SHP77 treated with DMSO at 0.1 percent for 48 hours (cell line): ENCODE measurements around the gene AP2B1.
A peak's percentile ranks its signal among the peaks of the same experiment; 100 is the strongest.
"Not testable (repeated sequence)": the region's sequence is repeated elsewhere in the genome, so short reads cannot be mapped to it uniquely, and the experiment has no call there.

Experiments
- DNase-seq: peaks from one replicate; lab custom pipeline; 2025; lab: John Stamatoyannopoulos, UW

AP2B1 gene

DNA sequence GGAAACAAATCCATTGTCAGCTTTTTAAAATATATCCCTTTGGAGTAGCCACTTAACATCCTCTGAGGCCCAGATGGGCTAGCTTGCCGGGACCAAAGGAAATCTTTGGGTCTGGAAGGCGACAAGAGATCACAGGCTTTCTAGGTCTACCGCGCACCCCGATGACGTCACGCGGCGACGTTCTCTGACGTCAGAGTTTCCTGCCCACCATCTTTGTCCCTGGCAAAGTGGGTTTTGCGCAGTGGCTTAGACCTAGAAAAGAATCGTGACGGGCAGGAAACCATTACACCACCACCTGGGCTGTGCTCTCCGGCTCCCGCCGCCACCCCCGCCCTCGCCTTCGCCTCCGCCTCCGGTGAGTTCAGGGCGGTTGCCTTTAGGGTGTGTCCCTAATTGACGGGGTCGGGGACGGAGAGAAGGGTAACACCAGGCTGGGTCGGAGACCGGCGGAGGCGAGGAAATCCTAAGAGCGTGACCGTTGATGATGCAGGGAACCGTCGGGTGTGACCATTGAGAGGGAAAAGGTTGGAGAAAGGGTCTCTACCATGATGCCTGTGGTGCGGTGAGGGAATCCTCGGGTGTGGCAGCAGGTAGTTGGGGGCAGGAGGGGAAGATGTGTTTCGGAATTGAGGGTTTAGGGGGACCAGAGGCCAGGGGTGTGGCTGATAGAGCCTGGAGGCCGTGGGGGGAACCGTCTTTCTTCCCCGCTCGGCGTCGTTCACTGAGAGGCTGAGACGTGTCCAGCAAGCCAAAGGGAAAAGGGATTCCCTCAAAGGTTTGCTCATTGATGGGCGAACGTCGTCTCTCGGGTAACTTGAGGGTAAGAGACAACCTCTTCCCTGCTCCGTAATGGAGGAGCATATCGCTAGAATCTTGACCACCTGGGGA, at the start of gene AP2B1:
AP2B1 (plus strand) TSS at position 249 of the 888 bp plus-strand sequence. CDS start 6,709 bp downstream, outside the sequence.
- peak; percentile 89 for DNase-seq

DNA sequence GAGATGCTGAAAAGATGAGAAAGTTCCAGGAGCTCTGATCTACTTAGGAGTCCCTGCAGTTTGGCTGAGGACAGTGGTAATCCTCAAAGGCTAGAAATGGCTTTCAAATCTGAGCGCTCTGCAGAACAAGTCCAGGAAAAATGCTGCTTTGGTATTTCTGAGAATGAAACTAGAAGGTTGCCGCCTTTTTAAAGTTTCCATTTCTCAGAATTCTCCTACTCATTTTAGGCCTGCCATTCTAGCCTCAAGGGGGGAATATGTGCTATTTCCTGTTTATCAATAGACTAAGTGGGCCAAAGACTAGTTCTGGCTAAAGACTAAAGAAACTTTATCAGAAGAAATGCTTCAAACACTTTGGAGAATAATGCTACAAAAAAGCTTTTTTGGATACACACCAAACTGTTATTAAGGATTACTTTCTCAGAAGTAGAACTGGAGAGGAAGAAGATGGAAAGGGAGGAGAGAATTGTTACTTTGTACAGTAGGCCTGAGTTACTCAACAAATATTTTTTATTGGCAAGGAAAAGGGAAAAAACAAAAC, 49.5 kb upstream of the AP2B1 start, which contains the start of gene SLFN12L:
SLFN12L (minus strand) TSS at position 78 of the 541 bp plus-strand sequence. CDS start 15,314 bp downstream, outside the sequence.
- no peak for DNase-seq

DNA sequence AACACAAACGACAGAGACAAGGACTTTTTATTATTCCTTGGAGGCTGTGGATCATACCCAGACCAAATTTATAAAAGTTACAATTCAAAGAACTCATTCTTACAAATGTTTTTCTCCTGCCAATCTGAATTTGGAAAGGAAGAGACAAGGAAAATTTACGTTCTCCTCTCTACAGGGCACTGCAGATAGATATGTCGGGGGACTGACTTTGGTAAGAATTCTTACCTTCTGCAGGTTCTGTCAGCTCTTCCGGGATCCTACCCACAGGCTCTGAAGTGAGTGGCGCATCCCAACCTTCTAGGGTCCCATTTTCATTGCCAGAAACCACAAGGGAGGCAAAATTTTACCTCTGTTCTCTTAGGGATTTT, 47.5 kb upstream of the AP2B1 start:
- DNase-seq: no peak

DNA sequence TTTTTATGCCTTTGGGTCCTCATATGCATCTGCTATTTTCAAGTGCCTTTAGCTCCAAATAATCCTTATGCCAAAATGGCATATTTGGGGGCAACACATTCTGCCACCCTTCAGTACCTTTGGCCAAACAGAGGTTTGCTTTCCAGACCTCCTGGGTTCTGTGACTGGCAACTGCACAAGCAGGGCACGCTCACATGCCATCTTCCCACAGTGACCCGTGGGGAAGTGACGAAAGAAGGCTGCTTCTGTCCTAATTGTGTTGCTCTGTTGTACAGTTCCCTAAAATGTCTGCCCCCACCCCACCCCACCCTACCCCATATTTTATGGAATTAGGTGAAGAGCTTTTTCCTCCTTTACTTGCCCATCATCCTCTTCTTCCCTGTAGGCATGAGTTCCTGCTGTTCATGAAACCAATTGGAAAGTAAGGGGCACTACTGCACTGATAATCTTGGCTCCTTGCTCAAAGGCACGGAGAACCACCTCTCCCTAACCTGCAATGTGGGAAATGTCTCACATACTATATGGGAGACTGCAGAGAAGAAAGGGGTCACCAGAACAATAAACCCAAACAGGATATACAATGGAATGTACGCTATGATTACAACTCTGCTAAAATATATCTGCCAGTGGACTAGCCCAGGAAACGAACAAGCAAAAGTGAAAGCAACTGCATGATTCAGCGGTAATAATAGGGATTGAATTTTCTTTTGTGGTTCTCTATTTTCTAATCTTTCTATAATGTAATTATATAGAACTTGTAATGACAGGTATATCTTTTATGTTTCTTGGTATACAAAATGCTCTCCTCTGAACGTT, 46.3 kb upstream of the AP2B1 start:
- no peak for DNase-seq

GRCh38 chr17:35541434-35541833, 45.7 kb upstream of the AP2B1 start:
- DNase-seq: no peak

DNA sequence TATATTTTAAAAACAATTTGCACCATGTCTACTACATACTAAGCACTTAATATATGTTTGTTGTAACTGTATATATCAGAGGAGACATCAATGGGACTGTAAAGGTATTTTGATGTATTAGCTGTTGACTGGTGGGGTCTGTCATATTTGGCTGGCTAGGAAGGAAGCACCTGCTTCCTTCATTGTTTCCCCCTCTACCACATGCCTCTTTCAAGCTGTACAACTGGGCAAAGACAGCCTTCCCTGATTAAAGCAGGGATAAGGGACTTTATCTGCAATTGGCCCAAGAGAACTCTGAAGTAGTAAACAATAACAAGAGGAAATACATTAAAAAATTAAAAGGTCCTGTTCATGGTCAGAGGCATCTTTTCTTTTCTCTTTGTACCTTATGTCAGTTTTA, 44.1 kb upstream of the AP2B1 start:
- no peak for DNase-seq

DNA sequence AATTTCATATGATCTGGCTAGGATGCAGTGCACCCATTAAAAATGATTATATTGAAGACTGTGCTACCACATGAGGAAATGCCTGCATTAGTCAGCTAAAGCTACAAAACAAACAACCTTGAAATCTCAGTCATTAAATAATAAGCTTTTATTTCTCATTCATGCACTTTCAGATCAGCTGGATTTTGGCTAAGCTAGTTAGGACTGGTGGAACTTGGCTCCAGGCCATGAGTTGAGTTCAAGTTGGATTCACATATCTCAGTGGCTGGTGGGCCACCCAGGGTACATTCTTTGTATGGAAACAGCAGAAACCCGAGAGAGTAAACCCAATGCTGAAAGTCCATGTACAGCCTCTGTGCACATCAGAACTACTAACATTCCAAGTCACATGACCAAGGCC, 43.3 kb upstream of the AP2B1 start:
- no peak for DNase-seq

DNA sequence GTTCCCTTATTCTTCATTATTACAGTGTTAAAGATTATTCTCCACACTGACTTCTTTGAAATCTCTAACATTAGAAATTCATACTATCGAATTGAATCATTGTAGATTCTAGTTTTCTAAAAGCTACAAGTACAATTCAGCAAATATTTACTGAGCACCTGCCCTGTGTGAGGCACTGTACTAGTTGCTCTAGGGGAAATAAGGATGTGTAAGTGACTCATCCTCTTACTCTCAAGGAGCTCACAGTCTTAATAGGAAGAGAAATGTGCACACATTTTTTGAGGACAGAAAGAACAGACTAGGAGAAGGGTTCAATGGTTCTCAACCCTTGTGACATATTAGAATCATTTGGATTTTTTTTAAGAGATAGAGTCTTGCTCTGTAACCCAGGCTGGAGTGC, 42.0 kb upstream of the AP2B1 start:
- DNase-seq: no peak

- no peak for DNase-seq
Observed at GRCh38 chr17:35546487-35546886, 40.6 kb upstream of the AP2B1 start.

DNA sequence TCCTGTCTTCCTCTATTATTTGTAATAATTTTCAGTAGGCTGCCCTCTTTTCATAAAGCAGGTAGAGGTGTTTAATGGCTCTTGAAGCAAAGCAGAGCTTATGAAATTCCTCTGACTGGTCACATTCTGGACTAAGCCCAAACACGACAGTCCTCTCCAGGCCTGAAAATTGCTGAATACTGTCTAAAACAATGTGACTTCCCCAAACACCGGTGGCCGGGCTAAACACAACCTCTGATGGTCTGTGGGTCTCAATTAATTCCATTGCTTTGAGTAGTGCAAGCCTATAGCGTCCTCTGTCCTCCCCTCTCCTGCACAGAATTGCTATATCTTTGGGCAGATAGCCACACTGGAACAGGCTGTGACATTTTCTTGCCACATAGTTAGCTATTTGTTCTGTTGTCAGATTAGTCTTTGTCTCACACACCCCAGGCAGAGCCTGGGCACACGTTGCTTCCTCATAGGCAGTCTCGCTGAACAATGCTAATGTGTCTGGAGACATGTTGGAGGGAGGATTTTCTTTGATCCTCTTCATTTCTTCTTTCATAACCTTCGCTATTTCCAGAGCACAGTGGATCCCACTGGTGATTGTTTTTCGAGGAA, 38.8 kb upstream of the AP2B1 start:
- DNase-seq: no peak

GRCh38 chr17:35548978-35549377, 38.1 kb upstream of the AP2B1 start:
- DNase-seq: no peak

DNA sequence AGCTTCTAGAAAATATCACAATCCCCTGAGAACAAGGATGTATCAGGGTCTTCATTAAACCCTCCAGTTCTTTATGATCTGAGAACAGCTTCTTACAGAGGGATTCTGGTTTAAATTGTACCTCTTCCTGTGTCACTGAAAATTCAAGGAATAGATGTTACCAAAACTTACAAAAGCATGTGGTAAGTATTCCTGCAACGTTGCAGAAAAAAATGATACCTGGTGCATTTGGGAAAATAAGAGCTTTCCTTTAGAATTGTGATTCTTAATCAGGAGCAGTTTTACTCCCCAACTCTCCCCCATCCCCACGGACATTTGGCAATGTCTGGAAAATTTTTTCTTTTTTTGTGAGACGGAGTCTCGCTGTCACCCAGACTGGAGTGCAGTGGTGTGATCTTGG, 33.8 kb upstream of the AP2B1 start:
- no peak for DNase-seq

- no peak for DNase-seq
Observed at GRCh38 chr17:35554668-35555067, 32.5 kb upstream of the AP2B1 start.

DNA sequence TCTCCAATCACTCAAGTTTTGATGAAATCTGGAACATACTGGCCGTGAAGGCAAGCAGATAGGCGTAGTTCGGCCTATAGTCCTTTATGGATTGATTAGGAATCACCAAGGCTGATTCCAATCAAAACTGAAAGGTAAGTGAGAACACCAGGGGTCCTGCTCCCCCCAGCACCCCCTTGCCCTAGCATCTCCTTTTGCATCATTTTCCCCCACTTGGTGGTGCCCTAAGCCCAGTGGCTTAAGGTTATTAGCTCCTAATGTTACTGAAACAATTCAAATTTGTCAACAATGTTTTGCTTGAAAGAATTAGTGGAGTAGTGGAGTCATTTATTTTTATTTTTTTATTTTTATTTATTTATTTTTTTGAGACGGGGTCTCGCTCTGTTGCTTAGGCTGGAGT, 31.4 kb upstream of the AP2B1 start:
- no peak for DNase-seq

DNA sequence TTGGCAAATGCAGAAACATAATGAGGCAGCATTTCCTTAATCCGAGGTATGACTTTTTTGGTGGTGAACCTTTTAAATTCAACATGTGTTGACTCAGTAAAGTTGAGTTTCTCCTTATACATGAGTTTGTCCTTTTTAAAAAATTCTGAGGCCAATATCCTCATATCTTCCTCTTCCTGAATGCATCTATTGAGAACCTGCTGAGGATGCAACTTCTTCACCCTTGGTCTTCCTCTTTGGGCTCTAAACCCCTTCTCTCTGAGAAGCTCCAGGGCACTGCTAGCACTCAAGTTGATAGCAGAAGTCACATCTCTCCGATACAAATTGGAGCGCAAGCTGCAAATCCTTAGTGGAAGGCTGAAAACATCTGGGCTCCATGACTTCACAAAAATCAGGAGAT, 29.8 kb upstream of the AP2B1 start:
- no peak for DNase-seq

GRCh38 chr17:35559495-35560210, 27.5 kb upstream of the AP2B1 start:
- no peak for DNase-seq

GRCh38 chr17:35560703-35561102, 26.4 kb upstream of the AP2B1 start, which contains the start of gene SLFN14:
Gene SLFN14 (minus strand): TSS chr17:35560819. CDS start chr17:35558062, 2,757 bp downstream.
- DNase-seq: no peak

GRCh38 chr17:35563181-35563580, 23.9 kb upstream of the AP2B1 start:
- not testable (repeated sequence) for DNase-seq

- DNase-seq: no peak
Observed at GRCh38 chr17:35566968-35567367, 20.2 kb upstream of the AP2B1 start.

- DNase-seq: no peak
Observed at GRCh38 chr17:35568561-35568960, 18.6 kb upstream of the AP2B1 start.

- DNase-seq: no peak
Observed at GRCh38 chr17:35569405-35569804, 17.7 kb upstream of the AP2B1 start.

DNA sequence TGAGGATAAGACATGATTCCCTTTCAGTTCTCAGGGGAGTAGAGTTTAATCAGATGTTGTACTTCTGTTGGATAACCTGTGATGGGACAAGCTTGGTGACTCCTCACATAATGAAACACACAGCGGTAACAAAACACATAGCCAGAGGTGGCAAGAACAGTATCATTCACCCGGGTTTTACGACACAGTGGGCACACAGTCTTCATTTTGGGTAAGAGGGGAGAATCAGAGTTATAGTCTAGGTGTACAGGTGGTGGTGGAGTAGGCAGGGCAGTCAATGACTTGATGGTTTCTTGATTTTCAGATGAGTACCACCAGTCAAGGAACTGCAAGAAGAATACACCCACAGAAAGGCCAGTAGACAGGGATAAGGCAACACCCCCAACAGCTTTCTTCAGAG, 11.4 kb upstream of the AP2B1 start:
- DNase-seq: no peak
